ENCODE measurements around the gene ELP5. TPM values are rescaled to one million over a fixed set of nuclear protein-coding genes. Genes with fewer than 3 reads are reported as not detected.

Gene ELP5
- total RNA-seq, 4 donors from 2014 or later: 41.9 to 65.6 (median 51.3) TPM

GRCh38 chr17:7285679-7286078 lies 33.7 kb downstream of the ELP5 start:
- no peak for DNase-seq
- Histone ChIP-seq H3K4me3 (no peak overlapping the region), H3K9me3 (no peaks in the 10 kb centered on the region), H3K27ac (no peak overlapping the region), H3K36me3 (no peaks in the 10 kb centered on the region), H3K4me1 (peaks cover 0 to 11% of the 10 kb centered on the region in 2 donors), H3K27me3 (no peaks in the 10 kb centered on the region)
- TF ChIP-seq POLR2A (IDR thresholded peaks at IDR 0.05): no peak
- TF ChIP-seq, protein P1, sequence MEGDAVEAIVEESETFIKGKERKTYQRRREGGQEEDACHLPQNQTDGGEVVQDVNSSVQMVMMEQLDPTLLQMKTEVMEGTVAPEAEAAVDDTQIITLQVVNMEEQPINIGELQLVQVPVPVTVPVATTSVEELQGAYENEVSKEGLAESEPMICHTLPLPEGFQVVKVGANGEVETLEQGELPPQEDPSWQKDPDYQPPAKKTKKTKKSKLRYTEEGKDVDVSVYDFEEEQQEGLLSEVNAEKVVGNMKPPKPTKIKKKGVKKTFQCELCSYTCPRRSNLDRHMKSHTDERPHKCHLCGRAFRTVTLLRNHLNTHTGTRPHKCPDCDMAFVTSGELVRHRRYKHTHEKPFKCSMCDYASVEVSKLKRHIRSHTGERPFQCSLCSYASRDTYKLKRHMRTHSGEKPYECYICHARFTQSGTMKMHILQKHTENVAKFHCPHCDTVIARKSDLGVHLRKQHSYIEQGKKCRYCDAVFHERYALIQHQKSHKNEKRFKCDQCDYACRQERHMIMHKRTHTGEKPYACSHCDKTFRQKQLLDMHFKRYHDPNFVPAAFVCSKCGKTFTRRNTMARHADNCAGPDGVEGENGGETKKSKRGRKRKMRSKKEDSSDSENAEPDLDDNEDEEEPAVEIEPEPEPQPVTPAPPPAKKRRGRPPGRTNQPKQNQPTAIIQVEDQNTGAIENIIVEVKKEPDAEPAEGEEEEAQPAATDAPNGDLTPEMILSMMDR (IDR thresholded peaks at IDR 0.05): no peak
- intact Hi-C loops (cut with DNase I; ENCODE audit: low total_unique reads): no loop called here

DNA sequence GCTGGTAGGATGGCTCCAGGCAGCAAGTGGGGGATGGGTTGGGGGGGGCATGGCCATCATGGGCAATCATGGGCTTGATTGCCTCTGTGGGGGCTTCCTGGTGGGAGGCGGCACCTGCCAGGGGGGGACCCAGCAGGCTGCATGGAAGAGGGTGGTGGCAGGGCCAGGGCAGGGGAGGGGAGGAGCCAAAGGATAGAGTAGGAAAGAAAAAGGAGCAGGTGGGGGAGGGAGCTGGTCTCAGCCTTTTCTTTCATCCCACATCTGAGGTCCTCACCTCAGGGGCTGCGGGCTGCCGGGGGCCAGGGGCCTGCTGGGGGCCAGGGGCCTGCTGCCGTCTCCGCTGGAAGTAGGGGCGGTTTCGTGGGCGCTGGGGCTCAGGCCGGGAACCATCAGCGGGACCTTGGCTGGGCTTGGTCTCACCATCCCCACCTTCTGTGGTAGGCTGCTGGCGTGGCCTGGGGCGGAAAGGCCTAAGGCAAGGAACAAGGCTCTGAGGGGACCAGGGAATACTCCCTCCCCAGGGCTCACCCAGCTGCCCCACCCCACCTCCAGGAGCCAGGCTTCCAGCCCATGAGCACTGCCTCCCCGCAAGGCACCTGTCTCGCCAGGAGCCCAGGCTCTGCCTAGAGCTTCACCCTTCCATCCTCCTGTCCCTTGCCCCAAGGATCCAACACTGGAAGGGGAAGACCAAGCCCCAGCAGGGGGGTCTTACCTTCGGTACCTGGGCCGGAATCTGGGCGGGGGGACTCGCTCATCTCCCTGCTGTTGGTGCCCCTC lies 37.4 kb downstream of the ELP5 start:
- H3K4me1 ChIP-seq: peaks cover 0 to 15% of the 10 kb centered on the region in 2 donors
- no peak overlapping the region for H3K4me3 ChIP-seq
- intact Hi-C loops (cut with DNase I; ENCODE audit: low total_unique reads): loop anchor here (10.0 kb wide), 1 partner anchor 235 kb away; no protein-coding TSS in a partner anchor
- no peaks in the 10 kb centered on the region for H3K36me3 ChIP-seq
- TF ChIP-seq, protein P1 (IDR thresholded peaks at IDR 0.05): no peak
- no peak for TF ChIP-seq POLR2A (IDR thresholded peaks at IDR 0.05)
- no peak overlapping the region for H3K27ac ChIP-seq
- no peak for DNase-seq
- no peaks in the 10 kb centered on the region for H3K9me3 ChIP-seq
- peaks cover 0 to 6% of the 10 kb centered on the region in 2 donors for H3K27me3 ChIP-seq

DNA sequence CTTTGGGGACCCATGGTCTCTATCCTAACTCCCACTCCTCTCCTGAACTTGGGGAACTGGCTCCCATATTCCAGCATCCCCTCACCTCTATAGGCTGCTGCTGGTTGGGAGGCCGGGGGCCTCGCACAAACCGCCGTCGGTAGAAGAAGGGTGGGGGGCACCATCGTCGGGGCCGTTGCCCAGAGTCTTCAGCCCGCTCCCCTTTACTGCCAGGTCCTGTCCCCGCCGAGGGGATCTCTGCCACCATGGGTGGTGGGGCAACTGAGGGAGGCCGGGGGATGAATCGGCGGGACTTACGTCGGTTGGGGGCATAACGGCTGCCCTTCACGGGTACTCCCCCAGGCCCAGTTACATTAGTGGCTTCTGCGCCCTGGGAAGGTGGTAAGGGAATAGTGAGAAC lies 38.2 kb downstream of the ELP5 start:
- Histone ChIP-seq H3K27me3 (peaks cover 0 to 6% of the 10 kb centered on the region in 2 donors), H3K4me1 (peaks cover 0 to 20% of the 10 kb centered on the region in 2 donors), H3K4me3 (no peak overlapping the region), H3K27ac (no peak overlapping the region), H3K9me3 (no peaks in the 10 kb centered on the region), H3K36me3 (no peaks in the 10 kb centered on the region)
- DNase-seq: no peak
- intact Hi-C loops (cut with DNase I; ENCODE audit: low total_unique reads): loop anchor here (10.0 kb wide), 1 partner anchor 235 kb away; no protein-coding TSS in a partner anchor
- TF ChIP-seq, protein P1 (IDR thresholded peaks at IDR 0.05): no peak
- TF ChIP-seq POLR2A (IDR thresholded peaks at IDR 0.05): no peak

- DNase-seq: no peak
- H3K27me3 ChIP-seq: peaks cover 0 to 6% of the 10 kb centered on the region in 2 donors
- H3K4me3 ChIP-seq: no peak overlapping the region
- TF ChIP-seq, protein P1 (IDR thresholded peaks at IDR 0.05): no peak
- TF ChIP-seq POLR2A (IDR thresholded peaks at IDR 0.05): no peak
- peaks cover 0 to 22% of the 10 kb centered on the region in 2 donors for H3K4me1 ChIP-seq
- no peaks in the 10 kb centered on the region for H3K9me3 ChIP-seq
- H3K36me3 ChIP-seq: no peaks in the 10 kb centered on the region
- no peak overlapping the region for H3K27ac ChIP-seq
- intact Hi-C loops (cut with DNase I; ENCODE audit: low total_unique reads): loop anchor here (10.0 kb wide), 1 partner anchor 236 kb away; no protein-coding TSS in a partner anchor
Observed at GRCh38 chr17:7290685-7291084, 38.7 kb downstream of the ELP5 start.

DNA sequence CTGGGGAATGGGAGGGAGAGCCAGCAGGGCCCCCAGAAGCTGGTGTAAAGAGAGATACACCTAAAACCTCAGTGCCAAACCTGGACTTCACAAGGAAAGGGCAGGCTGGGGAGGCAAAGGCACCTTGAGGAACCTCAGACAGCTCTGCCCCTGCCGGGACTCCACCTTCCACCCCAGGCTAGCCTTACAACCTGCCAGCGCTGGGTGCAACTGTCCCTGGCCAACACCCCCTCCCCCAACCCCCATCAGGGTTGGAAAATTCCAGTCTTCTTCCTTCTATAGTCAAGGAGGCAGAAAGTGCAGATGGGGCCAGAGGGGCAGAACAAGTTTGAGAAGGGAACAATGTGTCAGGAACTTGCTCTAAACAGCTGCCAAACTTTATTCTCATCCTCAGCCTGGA lies 40.2 kb downstream of the ELP5 start:
- Histone ChIP-seq H3K4me1 (peaks cover 0 to 27% of the 10 kb centered on the region in 2 donors), H3K4me3 (no peak overlapping the region), H3K27me3 (peaks cover 0 to 6% of the 10 kb centered on the region in 2 donors), H3K27ac (peak overlapping the region in 1 of 2 donors; percentile 13), H3K36me3 (no peaks in the 10 kb centered on the region), H3K9me3 (no peaks in the 10 kb centered on the region)
- no peak for DNase-seq
- intact Hi-C loops (cut with DNase I; ENCODE audit: low total_unique reads): loop anchor here (10.0 kb wide), 1 partner anchor 237 kb away; no protein-coding TSS in a partner anchor
- no peak for TF ChIP-seq POLR2A (IDR thresholded peaks at IDR 0.05)
- TF ChIP-seq, protein P1 (IDR thresholded peaks at IDR 0.05): no peak
